H1 (cell line): ENCODE data around the gene NFYB. TPM values are rescaled to one million over a fixed set of nuclear protein-coding genes. Genes with fewer than 3 reads are reported as not detected.
"Not testable (repeated sequence)": the region's sequence is repeated elsewhere in the genome, so short reads cannot be mapped to it uniquely, and the experiment has no call there.

Experiments used
- CTCF ChIA-PET: fragments of 300-600 bp; sonication (Branson Sonifier 250); formaldehyde crosslinking; loops from one replicate; lab custom pipeline; 2021; ENCODE audit not compliant: partially characterized antibody; lab: Charles Lee
- POLR2A ChIA-PET: fragments of 300-600 bp; sonication (Branson Sonifier 250); formaldehyde crosslinking; loops from one replicate; lab custom pipeline; 2021; ENCODE audit warnings: inconsistent platforms; ENCODE audit not compliant: partially characterized antibody; lab: Charles Lee
- DNase-seq, 2 experiments: peaks; one replicate each; pipeline versions ENCODE4 v3.0.0 to v3.0.0-alpha.2; 2010 to 2022; ENCODE audit warnings: low spot score in 2 of 2, low read depth in 1 of 2, mixed read lengths in 1 of 2
- FAIRE-seq: peaks from 2 replicates; lab custom pipeline; 2011; peaks lifted over from hg19 to GRCh38; lab: Jason Lieb, UNC
- H2AFZ ChIP-seq: 2 replicates; pipeline ENCODE4 v1.8.1; 2012; ENCODE audit warnings: low read length, inconsistent platforms
- H2AK5ac ChIP-seq: 2 replicates; pipeline ENCODE4 v1.6.1; 2013; ENCODE audit warnings: low read depth, low read length
- H2BK120ac ChIP-seq: replicated peaks from 2 replicates; pipeline ENCODE3; 2013; ENCODE audit warnings: low read depth, low read length, inconsistent platforms
- H2BK12ac ChIP-seq: 2 replicates; pipeline ENCODE4 v1.6.1; 2013; ENCODE audit warnings: low read depth, low read length
- H2BK15ac ChIP-seq: 2 replicates; pipeline ENCODE4 v1.6.1; 2013; ENCODE audit warnings: low read length
- H2BK20ac ChIP-seq: 2 replicates; pipeline ENCODE4 v1.6.1; 2013; ENCODE audit warnings: low read length
- H2BK5ac ChIP-seq: 2 replicates; pipeline ENCODE4 v1.6.1; 2013; ENCODE audit warnings: low read depth, low read length
- H3K14ac ChIP-seq: 2 replicates; pipeline ENCODE4 v1.6.1; 2013; ENCODE audit warnings: inconsistent platforms; ENCODE audit not compliant: insufficient read length
- H3K18ac ChIP-seq: 2 replicates; pipeline ENCODE4 v1.6.1; 2013; ENCODE audit warnings: low read length; ENCODE audit errors: extremely low read depth
- H3K23ac ChIP-seq: 2 replicates; pipeline ENCODE4 v1.6.1; 2013; ENCODE audit warnings: inconsistent platforms; ENCODE audit not compliant: insufficient read length
- H3K23me2 ChIP-seq: 2 replicates; pipeline ENCODE4 v1.6.1; 2013; ENCODE audit warnings: low read depth, low read length
- H3K27ac ChIP-seq: 2 replicates; pipeline ENCODE4 v1.6.1; 2011; ENCODE audit warnings: low read depth, low read length, inconsistent platforms
- H3K27me3 ChIP-seq, 4 experiments: replicated peaks in 1 of 4; 1 replicate in 1 of 4; 2 replicates in 3 of 4; pipeline versions ENCODE4 v1.6.1 to v1.8.1; 2011 to 2013; ENCODE audit warnings: low read length in 3 of 4, mild to moderate bottlenecking in 3 of 4, inconsistent platforms in 2 of 4, mixed read lengths in 2 of 4, moderate library complexity in 1 of 4; ENCODE audit not compliant: control insufficient read depth in 3 of 4, insufficient read depth in 3 of 4; ENCODE audit errors: extremely low read depth in 1 of 4
- H3K36me3 ChIP-seq, 4 experiments: 2 replicates each; pipeline versions ENCODE4 v1.6.1 to v1.8.1; 2011 to 2013; ENCODE audit warnings: mild to moderate bottlenecking in 4 of 4, low read length in 3 of 4, moderate library complexity in 2 of 4, control low read depth in 1 of 4, inconsistent platforms in 1 of 4; ENCODE audit not compliant: insufficient read depth in 4 of 4, control insufficient read depth in 2 of 4
- H3K4ac ChIP-seq: replicated peaks from 2 replicates; pipeline ENCODE3; 2013; ENCODE audit warnings: low read length, low read depth, mixed read lengths, inconsistent platforms; ENCODE audit not compliant: insufficient read length
- H3K4me1 ChIP-seq, 4 experiments: replicated peaks in 1 of 4; 1 replicate in 1 of 4; 2 replicates in 3 of 4; pipeline versions ENCODE4 v1.6.1 to v1.8.1; 2011 to 2013; ENCODE audit warnings: low read length in 3 of 4, inconsistent platforms in 2 of 4, mixed read lengths in 1 of 4; ENCODE audit not compliant: insufficient read depth in 4 of 4, control insufficient read depth in 3 of 4
- H3K4me2 ChIP-seq, 2 experiments: 2 replicates each; pipeline versions ENCODE4 v1.6.1 to v1.8.1; 2011 to 2013; ENCODE audit warnings: low read depth in 2 of 2, low read length in 2 of 2, control low read depth in 1 of 2, inconsistent platforms in 1 of 2, mild to moderate bottlenecking in 1 of 2; ENCODE audit not compliant: insufficient read depth in 1 of 2
- H3K4me3 ChIP-seq, 4 experiments: fragments of 200-600, 300-600 bp in 1 of 4; sonication (generic), shearing (Covaris generic), sonication (Bioruptor Twin) in 1 of 4; 2 replicates each; pipeline versions ENCODE4 v1.5.1 to v1.8.1; 2011 to 2016; ENCODE audit warnings: low read length in 4 of 4, low read depth in 3 of 4, control low read depth in 2 of 4, inconsistent platforms in 2 of 4, mild to moderate bottlenecking in 2 of 4, mixed read lengths in 1 of 4, moderate library complexity in 1 of 4; ENCODE audit not compliant: insufficient read depth in 2 of 4; ENCODE audit errors: extremely low read depth in 1 of 4
- H3K56ac ChIP-seq: replicated peaks from 2 replicates; pipeline ENCODE3; 2013; ENCODE audit warnings: low read depth, mild to moderate bottlenecking, mixed read lengths, low read length, inconsistent platforms; ENCODE audit not compliant: insufficient read length
- H3K79me1 ChIP-seq: 2 replicates; pipeline ENCODE4 v1.6.1; 2013; ENCODE audit warnings: low read depth, low read length, control low read depth
- H3K79me2 ChIP-seq, 2 experiments: 2 replicates each; pipeline versions ENCODE4 v1.6.1 to v1.8.1; 2012 to 2013; ENCODE audit warnings: low read length in 2 of 2, mild to moderate bottlenecking in 2 of 2, inconsistent platforms in 1 of 2; ENCODE audit not compliant: insufficient read depth in 2 of 2, control insufficient read depth in 1 of 2
- H3K9ac ChIP-seq, 4 experiments: replicated peaks in 1 of 4; 1 replicate in 1 of 4; 2 replicates in 3 of 4; pipeline versions ENCODE4 v1.6.1 to v1.8.1; 2011 to 2013; ENCODE audit warnings: low read depth in 3 of 4, low read length in 3 of 4, control low read depth in 2 of 4, mild to moderate bottlenecking in 2 of 4, moderate library complexity in 2 of 4, inconsistent platforms in 1 of 4; ENCODE audit errors: extremely low read depth in 1 of 4
- H3K9me3 ChIP-seq, 2 experiments: 2 replicates each; pipeline versions ENCODE4 v1.6.1 to v1.8.1; 2012 to 2013; ENCODE audit warnings: mild to moderate bottlenecking in 2 of 2, moderate library complexity in 2 of 2, control low read depth in 1 of 2, inconsistent platforms in 1 of 2, low read depth in 1 of 2, low read length in 1 of 2, mixed read lengths in 1 of 2; ENCODE audit not compliant: insufficient read depth in 2 of 2
- H4K20me1 ChIP-seq, 2 experiments: replicated peaks in 1 of 2; 2 replicates each; pipeline versions ENCODE3 to v1.8.1; 2011 to 2013; ENCODE audit warnings: inconsistent platforms in 2 of 2, low read length in 2 of 2, mild to moderate bottlenecking in 1 of 2; ENCODE audit not compliant: insufficient read depth in 2 of 2, control insufficient read depth in 1 of 2
- H4K5ac ChIP-seq: 2 replicates; pipeline ENCODE4 v1.6.1; 2013; ENCODE audit warnings: low read length, low read depth, mixed read lengths, inconsistent platforms; ENCODE audit not compliant: insufficient read length
- H4K8ac ChIP-seq: 2 replicates; pipeline ENCODE4 v1.8.0; 2013; ENCODE audit warnings: mild to moderate bottlenecking, moderate library complexity, low read length, inconsistent platforms; ENCODE audit not compliant: insufficient read depth; ENCODE audit errors: extremely low read depth
- H4K91ac ChIP-seq: replicated peaks from 2 replicates; pipeline ENCODE3; 2013; ENCODE audit warnings: low read length, mixed read lengths, inconsistent platforms; ENCODE audit not compliant: insufficient read length
- CHD1 ChIP-seq: IDR thresholded peaks from 2 replicates; pipeline ENCODE4 v1.6.1; 2012; ENCODE audit warnings: low read depth, low read length, improper control_type of control experiment
- GABPA ChIP-seq: IDR thresholded peaks from 2 replicates; pipeline ENCODE4 v1.6.1; 2011; ENCODE audit warnings: mild to moderate bottlenecking, low read length, moderate library complexity, borderline replicate concordance; ENCODE audit not compliant: insufficient read depth
- JUN ChIP-seq: IDR thresholded peaks from 2 replicates; pipeline ENCODE4 v1.6.1; 2011; ENCODE audit warnings: low read depth, mild to moderate bottlenecking, improper control_type of control experiment, low read length
- SP1 ChIP-seq: IDR thresholded peaks from 2 replicates; pipeline ENCODE4 v1.6.1; 2011; ENCODE audit warnings: low read depth, low read length
- WGBS, 2 experiments: shearing (Covaris generic) in 1 of 2; methylation state at CpG; one replicate each; pipeline versions ENCODE4 v1.1.6 to v1.1.7; 2013 to 2015; ENCODE audit warnings: low lambda C conversion rate in 2 of 2, mixed read lengths in 2 of 2, inconsistent platforms in 1 of 2, low coverage in 1 of 2, missing lambda C conversion rate in 1 of 2; ENCODE audit not compliant: insufficient replicate concordance in 2 of 2, insufficient coverage in 1 of 2, insufficient read length in 1 of 2; ENCODE audit errors: extremely low coverage in 1 of 2, missing lambda C conversion rate in 1 of 2; 5-methylcytosine and 5-hydroxymethylcytosine counted together
- polyA plus RNA-seq, 7 experiments: library from polyadenylated mRNA; depleted of rRNA in 3 of 7; stranded (reverse) in 5 of 7; unstranded in 2 of 7; fragments of >200 nt in 5 of 7; fragments of 200-250 nt in 2 of 7; gene quantifications; 1 replicate in 5 of 7; 2 replicates in 1 of 7; 4 replicates in 1 of 7; pipeline versions ENCODE4 v1.2.1 to v1.2.3, GENCODE V29; 2011 to 2013; ENCODE audit warnings: missing spikeins in 2 of 7, mixed read lengths in 2 of 7
- total RNA-seq: library from RNA; stranded (reverse); fragmentation: NEBNext Ultra II Directional; extraction: Animal tissue kit (Norgen Biotek cat#: 25700); gene quantifications from 2 replicates; pipeline ENCODE4 v1.2.1, GENCODE V29; 2021

NFYB gene
- total and polyA plus RNA-seq, 2 of the 8 experiments (the other 6 are each of a cell fraction or from before 2014, with no cell fraction given) = 29.1 to 43.5 TPM

DNA sequence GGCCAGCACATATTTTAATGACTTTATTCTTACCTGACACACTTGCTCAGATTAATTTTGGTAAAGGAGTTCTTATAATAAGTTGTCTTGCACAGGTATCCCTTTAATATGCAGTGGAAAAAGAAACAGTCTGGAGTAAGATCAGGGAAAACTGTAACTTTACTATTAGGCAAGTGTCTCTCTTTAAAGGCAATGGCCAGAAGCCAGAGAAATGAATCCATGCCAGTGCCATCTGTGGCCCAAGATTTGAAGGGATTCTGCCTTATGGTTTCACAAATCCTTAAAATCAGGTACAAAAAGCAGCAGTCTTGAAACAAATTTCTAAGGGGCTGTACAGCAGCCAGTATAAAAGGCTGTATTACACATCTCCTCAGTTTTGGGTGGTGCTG, 22.4 kb downstream of the NFYB start (continued):
- TF ChIP-seq GABPA = no peak
- TF ChIP-seq SP1 = no peak
- TF ChIP-seq CHD1 = no peak
- TF ChIP-seq JUN = no peak

DNA sequence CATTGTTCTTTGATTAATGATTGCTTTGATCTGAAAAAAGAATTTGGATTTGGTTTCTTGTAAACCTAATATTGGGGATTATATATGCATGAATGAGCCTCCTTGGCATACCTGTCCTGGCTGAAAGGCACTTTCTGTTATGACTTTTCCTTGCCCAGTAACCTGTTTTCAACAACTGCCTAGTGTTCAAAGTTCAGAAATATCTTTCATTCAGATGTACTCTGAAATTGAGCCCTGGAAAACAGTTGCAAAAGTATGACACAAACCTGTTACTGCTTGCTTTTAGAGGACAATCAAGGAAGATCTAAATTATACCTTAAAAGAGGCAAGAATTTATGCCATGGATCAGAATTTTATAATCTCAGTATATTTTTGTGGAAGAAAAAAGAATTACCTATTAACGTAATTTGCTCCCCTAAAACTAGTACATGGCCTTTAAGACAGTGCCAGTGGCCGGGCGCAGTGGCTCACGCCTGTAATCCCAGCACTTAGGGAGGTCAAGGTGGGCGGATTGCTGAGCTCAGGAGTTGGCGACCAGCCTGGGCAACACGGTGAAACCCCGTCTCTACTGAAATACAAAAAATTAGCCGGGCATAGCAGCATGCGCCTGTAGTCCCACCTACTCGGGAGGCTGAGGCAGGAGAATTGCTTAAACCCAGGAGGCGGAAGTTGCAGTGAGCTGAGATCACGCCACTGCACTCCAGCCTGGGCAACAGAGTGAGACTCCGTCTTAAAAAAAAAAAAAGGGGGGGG, 23.0 kb downstream of the NFYB start:
- not testable (repeated sequence) for H4K20me1 ChIP-seq, H3K23me2 ChIP-seq, H3K27me3 ChIP-seq

More for the DNA sequence above, 23.0 kb downstream of the NFYB start:
- H3K23ac ChIP-seq, H2BK120ac ChIP-seq, H3K27ac ChIP-seq, H3K9me3 ChIP-seq, H3K56ac ChIP-seq, H2BK20ac ChIP-seq, H2BK5ac ChIP-seq, H3K9ac ChIP-seq, H3K4me1 ChIP-seq, H3K79me2 ChIP-seq, DNase-seq, H4K8ac ChIP-seq, H2BK12ac ChIP-seq, H3K4me2 ChIP-seq, H2AK5ac ChIP-seq, H2AFZ ChIP-seq, H2BK15ac ChIP-seq, H4K91ac ChIP-seq, H3K14ac ChIP-seq, FAIRE-seq, POLR2A ChIA-PET, H3K4me3 ChIP-seq, H4K5ac ChIP-seq, H3K79me1 ChIP-seq, H3K4ac ChIP-seq, H3K18ac ChIP-seq: not testable (repeated sequence)
- WGBS, 2 experiments = 93% methylated on average over 13 of the region's 14 CpGs; no CpG with 5 or more reads in 1 of the 2 experiments
- peaks cover 0 to 29% (median 8%) of the 10 kb centered on the region in 4 experiments; a peak in 4 of 8 replicates for H3K36me3 ChIP-seq
- CTCF ChIA-PET = interaction anchor here (0.6 kb wide), 1 partner anchor 282 kb away, joined by 3 read pairs; no protein-coding TSS in a partner anchor
